ENCODE results near the gene ROGDI. TPM values are rescaled to one million over a fixed set of nuclear protein-coding genes. Genes with fewer than 3 reads are reported as not detected.

ROGDI gene
- total RNA-seq, 2 experiments from 2014 or later, result 9.4 to 11.0 TPM

DNA sequence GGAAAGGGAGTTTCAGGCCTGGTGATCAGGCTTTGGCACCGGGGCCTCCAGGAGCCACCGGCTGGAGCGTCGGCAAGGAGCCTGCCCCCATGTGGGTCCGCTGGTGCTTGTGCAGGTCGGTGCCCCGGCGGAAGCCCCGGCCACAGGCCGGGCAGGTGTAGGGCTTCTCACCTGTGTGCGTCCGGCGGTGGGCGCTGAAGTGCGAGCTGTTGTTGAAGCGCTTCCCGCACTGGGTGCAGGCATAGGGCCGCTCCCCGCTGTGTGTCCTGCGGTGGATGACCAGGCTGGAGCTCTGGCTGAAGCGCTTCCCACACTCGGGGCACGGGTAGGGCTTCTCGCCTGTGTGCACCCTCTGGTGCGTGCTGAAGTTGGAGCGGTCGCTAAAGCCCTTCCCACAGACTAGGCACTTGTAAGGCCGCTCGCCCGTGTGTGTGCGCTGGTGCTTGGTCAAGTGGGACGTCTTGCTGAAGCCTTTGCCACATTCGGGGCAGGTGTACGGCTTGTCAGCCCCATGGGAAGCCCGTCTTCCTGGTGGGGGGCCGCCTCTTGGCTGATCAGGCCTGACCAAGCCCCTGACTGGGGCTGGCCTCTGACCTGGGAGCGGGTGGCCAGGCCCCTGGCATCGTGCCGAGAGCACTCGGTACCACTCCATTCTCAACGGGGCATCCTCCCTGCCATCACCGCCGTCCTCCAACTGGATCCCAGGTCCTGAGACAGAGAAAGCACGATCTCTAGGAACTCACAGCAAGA lies 49.9 kb downstream of the ROGDI start:
- H3K4me1 Mint-ChIP-seq (ENCODE audit: low read depth), result no peaks in the 10 kb centered on the region
- intact Hi-C loops (cut with DNase I, micrococcal nuclease), result no loop called here
- H3K27ac Mint-ChIP-seq, result no peak overlapping the region
- H3K36me3 Mint-ChIP-seq (ENCODE audit: low read depth), result peaks cover 42% of the 10 kb centered on the region
- no peaks in the 10 kb centered on the region for H3K27me3 Mint-ChIP-seq
- ChIA-PET POLR2A (no interaction called here), CTCF (no interaction called here)
- TF ChIP-seq CTCF (IDR thresholded peaks at IDR 0.05), result no peak
- H3K9me3 Mint-ChIP-seq, result no peaks in the 10 kb centered on the region
- Histone ChIP-seq H3K36me3 (ENCODE audit: insufficient read depth, low read length) (peaks cover 49% of the 10 kb centered on the region), H3K27me3 (ENCODE audit: control insufficient read depth in 1 of 2, insufficient read depth in 2 of 2, low read length in 2 of 2) (no peaks in the 10 kb centered on the region), H3K4me3 (ENCODE audit: low read length) (no peak overlapping the region), H3K27ac (ENCODE audit: low read depth in 1 of 2, low read length in 2 of 2) (no peak overlapping the region), H3K9me3 (ENCODE audit: control insufficient read depth in 1 of 2, insufficient read depth in 1 of 2, low read length in 2 of 2) (peaks cover 0 to 3% of the 10 kb centered on the region in 2 experiments), H3K4me1 (ENCODE audit: insufficient read depth, low read length) (peaks cover 7% of the 10 kb centered on the region)
- ATAC-seq (ENCODE audit: poor library complexity) (no peak), DNase-seq (no peak)
- no peak overlapping the region for H3K4me3 Mint-ChIP-seq

- ChIA-PET POLR2A (no interaction called here), CTCF (no interaction called here)
- Mint-ChIP-seq H3K9me3 (no peaks in the 10 kb centered on the region), H3K36me3 (ENCODE audit: low read depth) (peaks cover 32% of the 10 kb centered on the region), H3K4me3 (no peak overlapping the region), H3K4me1 (ENCODE audit: low read depth) (no peaks in the 10 kb centered on the region), H3K27me3 (no peaks in the 10 kb centered on the region), H3K27ac (no peak overlapping the region)
- DNase-seq (no peak), ATAC-seq (ENCODE audit: poor library complexity) (no peak)
- no peak overlapping the region for H3K4me3 ChIP-seq (ENCODE audit: low read length)
- intact Hi-C loops (cut with DNase I, micrococcal nuclease), result no loop called here
- H3K27ac ChIP-seq (ENCODE audit: low read depth in 1 of 2, low read length in 2 of 2), result no peak overlapping the region
- no peaks in the 10 kb centered on the region for H3K27me3 ChIP-seq (ENCODE audit: control insufficient read depth in 1 of 2, insufficient read depth in 2 of 2, low read length in 2 of 2)
- TF ChIP-seq CTCF (IDR thresholded peaks at IDR 0.05), result no peak
- peaks cover 16% of the 10 kb centered on the region for H3K4me1 ChIP-seq (ENCODE audit: insufficient read depth, low read length)
- H3K36me3 ChIP-seq (ENCODE audit: insufficient read depth, low read length), result peaks cover 47% of the 10 kb centered on the region
- peaks cover 0 to 3% of the 10 kb centered on the region in 2 experiments for H3K9me3 ChIP-seq (ENCODE audit: control insufficient read depth in 1 of 2, insufficient read depth in 1 of 2, low read length in 2 of 2)
These were observed 51.5 kb downstream of the ROGDI start for GRCh38 chr16:4750896-4751295.

DNA sequence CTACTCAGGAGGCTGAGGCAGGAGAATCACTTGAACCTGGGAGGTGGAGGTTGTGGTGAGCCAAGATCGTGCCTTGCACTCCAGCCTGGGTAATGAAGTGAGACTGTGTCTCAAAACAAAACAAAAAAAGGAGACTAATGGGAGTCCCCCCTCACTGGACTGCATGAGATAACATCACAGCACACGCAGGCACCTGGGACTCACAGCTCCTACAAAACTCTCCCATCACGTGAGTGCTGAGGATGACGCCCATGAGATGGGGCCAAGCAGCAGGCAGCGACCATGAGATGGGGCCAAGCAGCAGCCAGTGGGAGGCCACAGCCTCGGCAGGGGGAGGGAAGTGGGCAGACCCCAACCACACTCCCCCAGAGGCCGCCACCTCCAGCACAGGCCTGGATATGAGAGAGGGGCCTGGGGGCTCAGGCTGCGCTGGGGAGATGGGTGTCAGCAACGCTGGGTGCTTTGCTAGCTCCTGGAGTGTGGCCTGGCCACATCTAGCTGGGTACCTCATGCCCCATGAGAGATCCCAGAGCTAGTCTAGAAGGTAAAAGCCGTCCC lies 52.7 kb downstream of the ROGDI start:
- Histone ChIP-seq H3K9me3 (ENCODE audit: control insufficient read depth in 1 of 2, insufficient read depth in 1 of 2, low read length in 2 of 2) (peaks cover 0 to 2% of the 10 kb centered on the region in 2 experiments), H3K4me3 (ENCODE audit: low read length) (no peak overlapping the region), H3K27ac (ENCODE audit: low read depth in 1 of 2, low read length in 2 of 2) (no peak overlapping the region), H3K36me3 (ENCODE audit: insufficient read depth, low read length) (peaks cover 38% of the 10 kb centered on the region), H3K27me3 (ENCODE audit: control insufficient read depth in 1 of 2, insufficient read depth in 2 of 2, low read length in 2 of 2) (no peaks in the 10 kb centered on the region), H3K4me1 (ENCODE audit: insufficient read depth, low read length) (peaks cover 16% of the 10 kb centered on the region)
- intact Hi-C loops (cut with DNase I, micrococcal nuclease), result no loop called here
- H3K36me3 Mint-ChIP-seq (ENCODE audit: low read depth), result peaks cover 21% of the 10 kb centered on the region
- H3K4me3 Mint-ChIP-seq, result no peak overlapping the region
- no peaks in the 10 kb centered on the region for H3K4me1 Mint-ChIP-seq (ENCODE audit: low read depth)
- no peaks in the 10 kb centered on the region for H3K27me3 Mint-ChIP-seq
- H3K27ac Mint-ChIP-seq, result no peak overlapping the region
- TF ChIP-seq CTCF (IDR thresholded peaks at IDR 0.05), result no peak
- ChIA-PET CTCF (no interaction called here), POLR2A (no interaction called here)
- no peaks in the 10 kb centered on the region for H3K9me3 Mint-ChIP-seq
- DNase-seq, result no peak
- no peak for ATAC-seq (ENCODE audit: poor library complexity)
